Pulmonary artery endothelial cell (primary cell): ENCODE results near the gene OR8B8. TPM values are rescaled to one million over a fixed set of nuclear protein-coding genes. Genes with fewer than 3 reads are reported as not detected.
"Not testable (repeated sequence)": the region's sequence is repeated elsewhere in the genome, so short reads cannot be mapped to it uniquely, and the experiment has no call there.

Experiments
- DNase-seq: peaks from one replicate; pipeline ENCODE4 v3.0.0-alpha.2; 2011; ENCODE audit warnings: low read depth, low spot score
- total RNA-seq: library from RNA; depleted of rRNA; stranded (reverse); fragments of >200 nt; gene quantifications from 2 replicates; pipeline ENCODE4 v1.2.3, GENCODE V29; 2014

Gene OR8B8
- total RNA-seq, 1 donor from 2014 or later, result not detected

- DNase-seq, result no peak
Observed at GRCh38 chr11:124442442-124442841, 3.1 kb downstream of the OR8B8 start.

- no peak for DNase-seq
Observed at GRCh38 chr11:124441519-124441918, 4.0 kb downstream of the OR8B8 start.

GRCh38 chr11:124441081-124441480 is 4.4 kb downstream of the OR8B8 start:
- DNase-seq, result no peak

GRCh38 chr11:124440608-124441007 is 4.9 kb downstream of the OR8B8 start:
- DNase-seq, result no peak

- DNase-seq, result no peak
Observed at GRCh38 chr11:124434699-124435098, 10.8 kb downstream of the OR8B8 start.

GRCh38 chr11:124429599-124429998 is 15.9 kb downstream of the OR8B8 start:
- DNase-seq, result no peak

- no peak for DNase-seq
Observed at GRCh38 chr11:124424384-124424921, 21.0 kb downstream of the OR8B8 start, which contains the start of gene OR8B4. TSS of gene OR8B4 (minus strand) at chr11:124424871. CDS start at chr11:124424871, 0 bp downstream.

GRCh38 chr11:124421043-124421442 is 24.5 kb downstream of the OR8B8 start:
- no peak for DNase-seq

GRCh38 chr11:124415356-124415923 is 30.1 kb downstream of the OR8B8 start:
- peak; percentile 5 for DNase-seq

- no peak for DNase-seq
Observed at GRCh38 chr11:124409906-124410305, 35.6 kb downstream of the OR8B8 start.

GRCh38 chr11:124405581-124405980 is 39.9 kb downstream of the OR8B8 start:
- no peak for DNase-seq

GRCh38 chr11:124403186-124403585 is 42.3 kb downstream of the OR8B8 start:
- not testable (repeated sequence) for DNase-seq

- peak; percentile 36 for DNase-seq
Observed at GRCh38 chr11:124402326-124402922, 43.1 kb downstream of the OR8B8 start.

GRCh38 chr11:124398924-124399323 is 46.6 kb downstream of the OR8B8 start, which contains the start of gene OR8B3:
TSS of gene OR8B3 (minus strand) at chr11:124399024. CDS start at chr11:124397351, 1,673 bp downstream.
- no peak for DNase-seq

- DNase-seq, result not testable (repeated sequence)
Observed at GRCh38 chr11:124396847-124397246, 48.6 kb downstream of the OR8B8 start.

- no peak for DNase-seq
Observed at GRCh38 chr11:124394408-124394807, 51.1 kb downstream of the OR8B8 start.

Other genes starting within 250 kb of the OR8B8 start
- not detected in 2 replicates for gene OR8G1, start 204.6 kb downstream of the OR8B8 start, total RNA-seq
- gene OR8G5, start 189.3 kb downstream of the OR8B8 start, total RNA-seq, result not detected in 2 replicates
- gene OR8D1, start 131.7 kb downstream of the OR8B8 start, total RNA-seq, result not detected in 2 replicates
- not detected in 2 replicates for gene OR8D2, start 125.5 kb downstream of the OR8B8 start, total RNA-seq
- gene OR8B2, start 61.2 kb downstream of the OR8B8 start, total RNA-seq, result not detected in 2 replicates
- gene OR8B3, start 46.7 kb downstream of the OR8B8 start, total RNA-seq, result not detected in 2 replicates
- not detected in 2 replicates for gene OR8B4, start 20.8 kb downstream of the OR8B8 start, total RNA-seq
- gene OR8B12, start 98.0 kb upstream of the OR8B8 start, total RNA-seq, result not detected in 2 replicates
- gene OR8A1, start 124.3 kb upstream of the OR8B8 start, total RNA-seq, result not detected in 2 replicates
- gene PANX3, start 165.7 kb upstream of the OR8B8 start, total RNA-seq, result not detected in 2 replicates
- gene TBRG1, start 177.2 kb upstream of the OR8B8 start, total RNA-seq, result 16.1 and 19.4 TPM in 2 replicates
- gene SIAE, start 228.0 kb upstream of the OR8B8 start, total RNA-seq, result 19.0 and 26.0 TPM in 2 replicates
- gene SPA17, start 228.2 kb upstream of the OR8B8 start, total RNA-seq, result 6.3 and 6.8 TPM in 2 replicates